IMR-90 (cell line): ENCODE results near the gene PXK. TPM values are rescaled to one million over a fixed set of nuclear protein-coding genes. Genes with fewer than 3 reads are reported as not detected.

Experiments used
- ATAC-seq: fragments of 200-7000 bp; cut with Tn5 transposase; 2 replicates; pipeline ENCODE4 v1.9.1; 2020; ENCODE audit warnings: low read depth, mild to moderate bottlenecking, moderate library complexity
- BruUV-seq: library from RNA; stranded (reverse); fragments of 400-500 nt; replicated peaks from 2 replicates; lab custom pipeline; 2021; lab: Mats Ljungman, UMichigan
- CTCF ChIA-PET: fragments of 300-600 bp; formaldehyde crosslinking; extraction: SDS; loops from one replicate; lab custom pipeline; 2021; ENCODE audit warnings: antibody characterized with exemption; lab: Yijun Ruan, JAX
- POLR2A ChIA-PET: fragments of 300-600 bp; sonication (Branson Sonifier 250); formaldehyde crosslinking; loops from one replicate; lab custom pipeline; 2022; ENCODE audit warnings: antibody characterized with exemption; ENCODE audit not compliant: unreplicated experiment; lab: Charles Lee
- DNase-seq: peaks from one replicate; pipeline ENCODE4 v3.0.0; 2013
- H2AFZ ChIP-seq: replicated peaks from 2 replicates; pipeline ENCODE3; 2013; ENCODE audit warnings: low read length, mild to moderate bottlenecking; ENCODE audit not compliant: poor library complexity
- H2AK5ac ChIP-seq: 2 replicates; pipeline ENCODE4 v1.6.1; 2013; ENCODE audit warnings: low read depth, low read length, inconsistent platforms
- H2AK9ac ChIP-seq: replicated peaks from 2 replicates; pipeline ENCODE3; 2013; ENCODE audit warnings: mild to moderate bottlenecking, low read depth, low read length, moderate library complexity; ENCODE audit not compliant: poor library complexity
- H2BK120ac ChIP-seq: 2 replicates; pipeline ENCODE4 v1.6.1; 2013; ENCODE audit warnings: low read depth, low read length, inconsistent platforms
- H2BK15ac ChIP-seq: 3 replicates; pipeline ENCODE4 v1.6.1; 2013; ENCODE audit warnings: low read depth, low read length, inconsistent platforms
- H2BK20ac ChIP-seq: 2 replicates; pipeline ENCODE4 v1.6.1; 2013; ENCODE audit warnings: low read depth, mild to moderate bottlenecking, inconsistent platforms, low read length, moderate library complexity
- H2BK5ac ChIP-seq: 2 replicates; pipeline ENCODE4 v1.6.1; 2013; ENCODE audit warnings: mild to moderate bottlenecking, low read depth, low read length, inconsistent platforms; ENCODE audit not compliant: poor library complexity, severe bottlenecking
- H3K14ac ChIP-seq: replicated peaks from 2 replicates; pipeline ENCODE4 v1.6.1; 2013; ENCODE audit warnings: low read depth, low read length, inconsistent platforms
- H3K18ac ChIP-seq: 2 replicates; pipeline ENCODE4 v1.6.1; 2013; ENCODE audit warnings: low read depth, low read length, control low read depth
- H3K23ac ChIP-seq: 2 replicates; pipeline ENCODE4 v1.6.1; 2013; ENCODE audit warnings: low read depth, low read length, inconsistent platforms
- H3K27ac ChIP-seq: 2 replicates; pipeline ENCODE4 v1.5.1; 2013; ENCODE audit warnings: mild to moderate bottlenecking, control low read depth, low read length; ENCODE audit not compliant: insufficient read depth
- H3K27me3 ChIP-seq: 2 replicates; pipeline ENCODE4 v1.6.1; 2013; ENCODE audit warnings: low read length; ENCODE audit not compliant: control insufficient read depth, insufficient read depth
- H3K36me3 ChIP-seq: 2 replicates; pipeline ENCODE4 v1.6.1; 2013; ENCODE audit warnings: low read length, mixed read lengths; ENCODE audit not compliant: control insufficient read depth, insufficient read depth
- H3K4ac ChIP-seq: 2 replicates; pipeline ENCODE4 v1.6.1; 2013; ENCODE audit warnings: low read depth, low read length, inconsistent platforms
- H3K4me1 ChIP-seq: 2 replicates; pipeline ENCODE4 v1.6.1; 2013; ENCODE audit warnings: low read length, mixed read lengths; ENCODE audit not compliant: control insufficient read depth, insufficient read depth
- H3K4me2 ChIP-seq: 2 replicates; pipeline ENCODE4 v1.6.1; 2013; ENCODE audit warnings: low read depth, mild to moderate bottlenecking, control low read depth, low read length, moderate library complexity
- H3K4me3 ChIP-seq: 2 replicates; pipeline ENCODE4 v1.5.1; 2013; ENCODE audit warnings: low read depth, mild to moderate bottlenecking, control low read depth, low read length, moderate library complexity; ENCODE audit not compliant: insufficient read depth
- H3K56ac ChIP-seq: 2 replicates; pipeline ENCODE4 v1.6.1; 2013; ENCODE audit warnings: low read length, inconsistent platforms; ENCODE audit not compliant: insufficient read depth; ENCODE audit errors: extremely low read depth
- H3K79me1 ChIP-seq, 2 experiments: 2 replicates each; pipeline ENCODE4 v1.6.1; 2013; ENCODE audit warnings: low read length in 2 of 2, inconsistent platforms in 1 of 2, low read depth in 1 of 2
- H3K9ac ChIP-seq: 2 replicates; pipeline ENCODE4 v1.6.1; 2013; ENCODE audit warnings: low read depth, low read length, control low read depth
- H3K9me1 ChIP-seq: 2 replicates; pipeline ENCODE4 v1.6.1; 2013; ENCODE audit warnings: low read length, inconsistent platforms; ENCODE audit not compliant: insufficient read depth
- H3K9me3 ChIP-seq: 2 replicates; pipeline ENCODE4 v1.6.1; 2013; ENCODE audit warnings: low read length; ENCODE audit not compliant: control insufficient read depth, insufficient read depth
- H4K20me1 ChIP-seq: 2 replicates; pipeline ENCODE4 v1.6.1; 2013; ENCODE audit warnings: low read length, inconsistent platforms; ENCODE audit not compliant: insufficient read depth
- H4K5ac ChIP-seq: 2 replicates; pipeline ENCODE4 v1.6.1; 2013; ENCODE audit warnings: mild to moderate bottlenecking, low read depth, low read length, control low read depth
- H4K8ac ChIP-seq, 2 experiments: 2 replicates each; pipeline ENCODE4 v1.6.1; 2013; ENCODE audit warnings: low read depth in 2 of 2, low read length in 2 of 2, control low read depth in 1 of 2, inconsistent platforms in 1 of 2
- H4K91ac ChIP-seq: 2 replicates; pipeline ENCODE4 v1.6.1; 2013; ENCODE audit warnings: low read depth, low read length, inconsistent platforms; ENCODE audit not compliant: insufficient read depth
- BHLHE40 ChIP-seq: fragments of 150-350 bp; IDR thresholded peaks from 2 replicates; pipeline ENCODE4 v1.6.1; 2016; ENCODE audit warnings: mild to moderate bottlenecking, low read depth, low read length
- CEBPB ChIP-seq: IDR thresholded peaks from 2 replicates; pipeline ENCODE4 v1.6.1; 2012; ENCODE audit warnings: low read depth, low read length, improper control_type of control experiment
- CTCF ChIP-seq: conservative IDR thresholded peaks from 2 replicates; pipeline ENCODE4 v1.5.1; 2012; ENCODE audit warnings: mild to moderate bottlenecking, low read depth, low read length, improper control_type of control experiment
- ELK1 ChIP-seq: fragments of 150-350 bp; IDR thresholded peaks from 2 replicates; pipeline ENCODE4 v1.6.1; 2016; ENCODE audit warnings: low read depth, mild to moderate bottlenecking, low read length, moderate library complexity, borderline replicate concordance
- FOS ChIP-seq: fragments of 150-350 bp; IDR thresholded peaks from 2 replicates; pipeline ENCODE4 v1.6.1; 2016; ENCODE audit warnings: low read depth, low read length
- MAZ ChIP-seq: IDR thresholded peaks from 2 replicates; pipeline ENCODE4 v1.6.1; 2012; ENCODE audit warnings: low read depth, mild to moderate bottlenecking, low read length, improper control_type of control experiment, moderate library complexity, borderline replicate concordance
- MXI1 ChIP-seq: IDR thresholded peaks from 2 replicates; pipeline ENCODE4 v1.6.1; 2012; ENCODE audit warnings: low read depth, mild to moderate bottlenecking, low read length, moderate library complexity, borderline replicate concordance
- NFE2L2 ChIP-seq: fragments of 150-350 bp; IDR thresholded peaks from 2 replicates; pipeline ENCODE4 v1.6.1; 2016; ENCODE audit warnings: low read depth, mild to moderate bottlenecking, low read length
- POLR2A ChIP-seq: IDR thresholded peaks from 2 replicates; pipeline ENCODE4 v1.6.1; 2012; ENCODE audit warnings: mild to moderate bottlenecking, low read depth, low read length
- RAD21 ChIP-seq: IDR thresholded peaks from 2 replicates; pipeline ENCODE4 v1.6.1; 2012; ENCODE audit warnings: low read length, improper control_type of control experiment
- RCOR1 ChIP-seq: IDR thresholded peaks from 2 replicates; pipeline ENCODE4 v1.6.1; 2012; ENCODE audit warnings: mild to moderate bottlenecking, low read length, improper control_type of control experiment; ENCODE audit not compliant: insufficient replicate concordance
- RFX5 ChIP-seq: IDR thresholded peaks from 2 replicates; pipeline ENCODE4 v1.8.0; 2012; ENCODE audit warnings: low read depth, mild to moderate bottlenecking, low read length, moderate library complexity
- SMC3 ChIP-seq: fragments of 150-350 bp; IDR thresholded peaks from 2 replicates; pipeline ENCODE4 v1.6.1; 2016; ENCODE audit warnings: low read depth, mild to moderate bottlenecking, antibody characterized with exemption, low read length, moderate library complexity
- USF2 ChIP-seq: fragments of 150-350 bp; IDR thresholded peaks from 2 replicates; pipeline ENCODE4 v1.6.1; 2017; ENCODE audit warnings: mild to moderate bottlenecking, antibody characterized with exemption, low read length, low read depth
- WGBS, 2 experiments: methylation state at CpG; one replicate each; pipeline versions ENCODE4 v1.1.5 to v1.1.7; 2013; ENCODE audit warnings: missing lambda C conversion rate in 2 of 2; ENCODE audit not compliant: insufficient read length in 1 of 2; ENCODE audit errors: extremely low coverage in 2 of 2; 5-methylcytosine and 5-hydroxymethylcytosine counted together
- dilution Hi-C: fragments of 300-500 bp; cut with HindIII; formaldehyde crosslinking; loops from one replicate; pipeline ENCODE4 v1.14.3; 2018; ENCODE audit warnings: low sequenced_read_pairs; ENCODE audit not compliant: unreplicated experiment
- in situ Hi-C: fragments of 300-500 bp; cut with MboI; formaldehyde crosslinking; loops from 3 replicates; pipeline ENCODE4 v1.14.3; 2019; ENCODE audit warnings: low sequenced_read_pairs, inconsistent platforms, mixed read lengths
- intact Hi-C: fragments of 100-400 bp; cut with micrococcal nuclease; formaldehyde crosslinking; loops from 2 replicates; pipeline ENCODE4 v1.10.0; 2022
- polyA plus RNA-seq, 3 experiments: library from polyadenylated mRNA; depleted of rRNA; stranded (reverse); fragments of >200 nt; gene quantifications; 2 replicates each; pipeline ENCODE4 v1.2.3, GENCODE V29; 2012; ENCODE audit warnings: low replicate concordance in 1 of 3
- total RNA-seq: library from RNA; depleted of rRNA; stranded (reverse); fragments of >200 nt; gene quantifications from 2 replicates; pipeline ENCODE4 v1.2.3, GENCODE V29; 2012

The PXK gene
- total and polyA plus RNA-seq, 2 of the 4 experiments (the other 2 are of a cell fraction) = 14.3 to 17.7 TPM

DNA sequence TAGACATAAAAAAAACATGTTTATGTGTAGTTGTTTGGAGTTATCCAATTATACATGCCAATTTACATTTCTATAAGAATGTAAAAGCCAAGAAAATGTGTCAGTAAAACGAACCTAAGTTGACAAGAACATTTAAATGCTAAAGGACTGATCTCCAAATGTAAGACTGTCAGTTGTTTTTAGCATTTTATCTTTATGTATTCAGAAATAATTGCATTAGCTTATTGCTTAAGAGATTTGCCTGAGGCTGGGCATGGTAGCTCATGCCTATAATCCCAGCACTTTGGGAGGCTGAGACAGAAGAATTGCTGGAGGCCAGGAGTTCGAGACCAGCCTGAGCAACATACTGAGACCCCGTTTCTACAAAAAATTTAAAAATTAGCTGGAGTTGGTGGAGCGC lies 26.9 kb downstream of the PXK start:
- no peak for TF ChIP-seq ELK1
- TF ChIP-seq RCOR1 = no peak
- TF ChIP-seq MAZ = no peak
- no peak for TF ChIP-seq POLR2A
- TF ChIP-seq CEBPB = no peak
- no peak for TF ChIP-seq USF2
- TF ChIP-seq CTCF = no peak
- TF ChIP-seq MXI1 = no peak
- no peak for TF ChIP-seq RFX5
- TF ChIP-seq FOS = no peak
- no peak for TF ChIP-seq RAD21
- TF ChIP-seq BHLHE40 = no peak
- no peak for TF ChIP-seq NFE2L2
- TF ChIP-seq SMC3 = no peak
- no peak for ATAC-seq
- no peak overlapping the region for H3K23ac ChIP-seq
- no peak overlapping the region for H3K4me2 ChIP-seq
- H4K5ac ChIP-seq = no peak overlapping the region
- no peak overlapping the region for H3K56ac ChIP-seq
- no peak overlapping the region for H2AK9ac ChIP-seq
- CTCF ChIA-PET = interaction anchor here (0.6 kb wide), 1 partner anchor 142 kb away, joined by 3 read pairs; no protein-coding TSS in a partner anchor
- H3K9ac ChIP-seq = no peak overlapping the region
- H2BK120ac ChIP-seq = 0 out of 2 replicates have a peak overlapping the region, but pooled peaks have one; percentile 57
- H3K79me1 ChIP-seq = peaks cover 10 to 48% of the 10 kb centered on the region in 2 experiments
- in situ Hi-C loops = no loop called here
- BruUV-seq = no TSS peak
- dilution Hi-C loops = no loop called here
- WGBS, 2 experiments = no CpG with 5 or more reads among the region's 4 CpGs
- no peak for DNase-seq
- H2BK20ac ChIP-seq = peak overlapping the region; percentile 26; the same call in 1 of the 2 replicates
- no peaks in the 10 kb centered on the region for H3K9me3 ChIP-seq
- no peak overlapping the region for H2AFZ ChIP-seq
- H4K91ac ChIP-seq = no peak overlapping the region; the same call in 1 of the 2 replicates
- H2BK5ac ChIP-seq = no peak overlapping the region
- H4K8ac ChIP-seq = no peak overlapping the region
- no peak overlapping the region for H3K14ac ChIP-seq
- peaks cover 14% of the 10 kb centered on the region for H3K9me1 ChIP-seq
- no peak overlapping the region for H2BK15ac ChIP-seq
- H2AK5ac ChIP-seq = no peak overlapping the region
- H3K18ac ChIP-seq = no peak overlapping the region
- H3K4me1 ChIP-seq = peaks cover 10% of the 10 kb centered on the region
- peaks cover 14% of the 10 kb centered on the region; the same call in 1 of the 2 replicates for H4K20me1 ChIP-seq
- no peaks in the 10 kb centered on the region for H3K27me3 ChIP-seq
- POLR2A ChIA-PET = no interaction called here
- H3K27ac ChIP-seq = no peak overlapping the region; the same call in 1 of the 2 replicates
- no peak overlapping the region for H3K4me3 ChIP-seq
- H3K4ac ChIP-seq = no peak overlapping the region
- no peaks in the 10 kb centered on the region for H3K36me3 ChIP-seq
- intact Hi-C loops = no loop called here
